NCI-H2196 (cell line): ENCODE data around the gene SLC26A8.

Experiments
- DNase-seq: peaks from one replicate; lab custom pipeline; 2025; ENCODE audit not compliant: unreplicated experiment; lab: John Stamatoyannopoulos, UW

The SLC26A8 gene

GRCh38 chr6:36023996-36024795 is at the start of gene SLC26A8:
SLC26A8 (minus strand) TSS chr6:36024641; CDS start chr6:36019707, 4,934 bp downstream.
- no peak for DNase-seq

- no peak for DNase-seq
These were observed 49.1 kb upstream of the SLC26A8 start for GRCh38 chr6:36073587-36073986.

GRCh38 chr6:36072681-36073080 is 48.2 kb upstream of the SLC26A8 start:
- no peak for DNase-seq

- DNase-seq: no peak
These were observed 47.3 kb upstream of the SLC26A8 start for GRCh38 chr6:36071714-36072113.

GRCh38 chr6:36071281-36071680 is 46.8 kb upstream of the SLC26A8 start:
- DNase-seq: no peak

DNA sequence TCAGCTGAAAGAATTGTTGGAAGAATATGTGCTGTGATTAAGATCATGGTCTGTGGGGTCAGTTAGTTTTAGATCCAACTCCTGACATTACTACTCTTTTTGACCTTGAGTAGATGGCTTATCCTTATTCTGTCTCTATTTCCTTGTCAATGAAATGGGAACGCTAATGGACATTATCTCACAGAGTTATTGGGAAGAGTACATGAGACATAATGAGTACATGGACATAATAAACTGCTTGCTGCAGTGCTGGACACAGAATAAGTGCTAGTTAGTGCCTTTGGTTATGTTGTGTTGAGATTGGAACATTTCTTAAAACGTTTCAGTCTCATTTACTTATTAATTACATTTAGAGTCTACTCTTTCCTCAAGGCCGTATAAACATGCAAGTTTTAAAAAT is 45.8 kb upstream of the SLC26A8 start:
- DNase-seq: no peak

DNA sequence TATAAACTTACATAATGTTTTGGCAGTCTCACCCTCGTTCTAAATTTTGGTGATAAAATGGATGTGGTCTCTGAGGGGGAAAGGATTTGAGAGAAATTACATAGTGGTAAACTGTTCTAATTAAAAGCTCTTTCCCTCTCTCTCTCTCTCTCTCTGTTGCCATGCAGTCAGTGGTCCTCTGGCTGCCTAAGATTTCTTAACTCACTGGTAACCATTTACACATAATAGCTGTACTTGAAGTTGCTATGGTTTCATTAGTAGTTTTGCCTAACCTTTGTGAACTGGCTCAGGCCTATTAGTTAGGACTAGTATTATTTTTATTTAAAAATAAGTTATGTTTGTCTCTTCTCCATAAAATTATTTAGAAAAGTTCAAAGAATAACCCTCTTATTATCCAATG is 45.1 kb upstream of the SLC26A8 start:
- peak; percentile 6 for DNase-seq

DNA sequence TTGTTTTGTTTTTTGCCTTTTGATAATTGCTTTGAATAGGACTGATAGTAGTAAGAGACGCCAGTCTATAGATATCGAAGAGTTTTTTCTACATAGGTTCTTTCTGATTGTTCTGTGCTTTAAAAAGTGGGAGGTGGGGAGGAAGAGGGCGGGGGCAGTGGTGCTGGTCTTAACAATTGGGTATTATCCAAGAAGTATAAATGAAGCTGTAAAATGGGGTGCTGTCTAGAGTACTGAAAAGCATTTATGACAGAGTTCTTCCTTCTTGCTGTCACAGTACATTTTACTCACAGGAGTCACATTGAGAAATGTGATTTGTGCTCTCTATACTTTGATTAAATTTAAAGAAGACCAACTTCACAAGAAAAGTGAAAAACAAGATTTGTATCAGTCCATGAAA is 44.1 kb upstream of the SLC26A8 start:
- DNase-seq: no peak

DNA sequence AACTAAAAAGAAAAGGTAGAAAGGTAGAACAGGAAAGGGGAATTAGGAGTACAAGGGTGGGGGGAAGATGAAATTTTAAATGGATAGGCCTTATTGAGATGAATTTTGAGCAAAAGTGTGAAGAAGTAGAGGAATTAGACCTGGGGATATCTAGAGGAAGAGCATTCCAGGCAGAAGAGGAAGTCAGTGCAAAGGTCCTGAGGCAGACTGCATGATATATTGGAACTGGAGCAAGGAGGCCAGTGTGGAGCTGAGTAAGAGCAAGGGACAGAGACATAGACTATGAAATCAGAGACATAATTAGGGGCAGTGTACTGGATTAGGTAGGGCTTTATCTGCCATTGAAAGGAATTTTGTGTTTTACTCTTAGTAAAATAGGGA is 43.6 kb upstream of the SLC26A8 start:
- DNase-seq: no peak

DNA sequence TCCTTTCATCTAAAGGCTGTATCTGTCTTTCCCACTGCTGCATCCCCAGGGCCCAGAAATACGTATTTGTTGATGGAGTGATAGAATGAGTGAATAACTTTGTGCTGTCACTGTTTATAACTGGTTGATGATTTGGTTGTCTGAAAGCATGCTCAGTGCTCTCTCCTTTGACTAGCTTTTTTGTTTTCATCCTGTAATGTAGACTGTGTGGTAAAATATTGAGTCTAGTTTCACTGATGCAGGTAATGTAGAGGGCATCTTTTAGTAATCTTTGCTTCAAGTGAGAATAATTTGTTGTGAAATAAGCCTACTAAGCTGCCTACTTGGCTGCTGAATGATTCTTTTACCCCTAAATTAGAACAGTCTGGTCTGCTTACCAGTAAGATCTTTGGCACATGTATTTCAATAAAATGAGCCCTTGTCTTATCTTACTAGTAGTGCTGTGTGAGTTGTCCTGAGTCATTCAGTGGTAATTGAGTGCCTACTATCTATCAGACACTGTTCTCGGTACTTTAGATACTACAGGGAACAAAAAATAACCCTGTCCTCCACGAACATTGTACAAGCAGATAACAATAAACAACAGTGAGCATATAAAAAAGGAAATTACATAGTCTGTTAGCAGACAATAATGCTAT is 43.1 kb upstream of the SLC26A8 start:
- no peak for DNase-seq

GRCh38 chr6:36066817-36067216 is 42.4 kb upstream of the SLC26A8 start:
- no peak for DNase-seq

DNA sequence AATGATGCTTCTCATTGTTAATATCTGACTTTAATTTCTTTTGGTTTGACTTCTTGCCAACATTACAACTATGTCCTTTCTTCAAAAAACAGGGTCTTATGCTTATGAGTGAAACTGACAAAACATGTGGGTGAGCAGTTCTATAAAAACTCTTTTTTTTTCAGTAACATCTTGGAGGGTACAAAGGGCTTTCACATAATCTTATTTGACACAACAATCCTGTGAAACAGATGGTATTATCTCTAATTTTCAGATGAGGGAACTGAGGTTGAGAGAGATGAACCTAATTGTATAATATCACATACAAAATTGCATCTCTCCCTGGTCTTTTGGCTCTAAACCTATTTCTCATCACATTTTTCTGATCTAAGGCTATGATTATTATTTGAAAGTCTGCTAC is 41.5 kb upstream of the SLC26A8 start:
- no peak for DNase-seq

DNA sequence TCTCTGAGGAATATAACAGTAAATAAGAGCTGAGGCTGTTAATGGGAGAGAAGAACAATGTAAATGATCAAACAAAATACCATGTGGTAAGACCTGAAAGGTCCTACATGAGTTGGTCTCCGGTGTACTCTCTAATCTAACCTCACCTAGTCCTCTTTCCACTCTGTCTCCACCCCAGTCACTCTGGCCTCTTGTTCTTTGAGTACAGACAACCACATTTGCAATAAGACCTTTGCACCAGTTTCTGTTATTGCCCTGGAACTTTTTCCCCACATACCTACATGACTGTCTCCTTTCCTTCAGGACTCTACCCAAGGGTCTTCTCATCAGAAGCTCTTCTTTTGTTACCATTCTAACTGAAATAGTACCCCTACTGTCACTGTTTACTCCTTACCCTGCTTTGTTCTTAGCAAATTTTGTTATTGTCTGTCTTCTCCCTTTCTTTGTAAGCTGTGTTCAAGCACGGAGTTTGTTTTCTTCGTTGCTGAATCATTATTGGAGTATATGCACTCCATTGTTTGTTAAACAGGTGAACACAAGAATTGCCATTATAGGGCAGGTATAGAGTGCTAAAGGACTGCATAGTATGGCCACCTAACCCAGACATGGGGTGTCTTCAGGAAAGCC is 40.4 kb upstream of the SLC26A8 start:
- DNase-seq: no peak

DNA sequence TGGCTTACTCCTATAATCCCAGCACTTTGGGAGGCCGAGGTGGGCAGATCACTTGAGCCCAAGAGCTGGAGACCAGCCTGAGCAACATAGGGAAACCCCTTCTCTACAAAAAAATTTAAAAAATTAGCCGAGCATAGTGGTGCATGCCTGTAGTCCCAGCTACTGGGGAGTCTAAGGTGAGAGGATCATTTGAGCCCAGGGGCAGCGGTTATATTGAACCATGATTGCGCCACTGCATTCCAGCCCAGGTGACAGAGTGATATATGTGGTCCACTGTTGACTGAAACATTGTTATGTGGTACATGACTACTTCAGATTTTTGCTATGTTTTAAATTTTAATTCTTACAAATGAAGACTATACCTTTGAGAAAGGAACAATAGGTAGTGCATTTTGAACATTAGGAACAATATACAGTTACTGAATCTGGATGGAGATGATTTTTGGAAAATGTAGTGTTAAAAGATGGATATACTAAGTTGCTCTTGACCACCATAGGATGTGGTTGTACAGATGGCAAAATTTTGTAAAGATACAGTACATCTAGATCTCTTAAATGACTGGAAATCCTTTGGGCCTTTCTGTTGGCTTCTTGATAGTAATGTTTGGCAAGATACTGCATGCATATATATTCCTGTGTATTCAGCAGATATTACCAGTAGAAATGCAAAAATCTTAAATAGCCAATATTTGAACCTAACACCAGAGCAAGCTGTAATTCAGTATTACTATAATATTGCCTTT is 39.0 kb upstream of the SLC26A8 start:
- no peak for DNase-seq

DNA sequence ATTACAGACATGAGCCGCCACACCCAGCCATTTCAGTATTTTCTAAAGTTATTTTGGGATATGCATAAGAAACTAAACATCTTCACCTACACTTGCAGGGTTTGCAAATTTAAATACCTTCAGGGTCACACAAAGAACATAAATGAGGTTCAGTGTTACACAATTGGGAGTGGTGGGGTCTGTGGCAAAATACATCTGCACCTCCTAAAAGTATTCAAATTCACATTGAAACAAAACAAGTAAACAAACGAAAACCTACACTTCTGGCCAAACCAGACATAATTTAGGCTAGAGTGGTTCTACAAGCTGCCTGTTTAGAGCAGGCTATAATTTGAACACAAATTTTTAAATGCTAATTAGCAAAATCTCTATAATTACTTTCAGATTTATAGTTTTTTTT is 37.8 kb upstream of the SLC26A8 start:
- no peak for DNase-seq

GRCh38 chr6:36061236-36061635 is 36.8 kb upstream of the SLC26A8 start:
- no peak for DNase-seq

GRCh38 chr6:36056178-36056577 is 31.7 kb upstream of the SLC26A8 start:
- no peak for DNase-seq

DNA sequence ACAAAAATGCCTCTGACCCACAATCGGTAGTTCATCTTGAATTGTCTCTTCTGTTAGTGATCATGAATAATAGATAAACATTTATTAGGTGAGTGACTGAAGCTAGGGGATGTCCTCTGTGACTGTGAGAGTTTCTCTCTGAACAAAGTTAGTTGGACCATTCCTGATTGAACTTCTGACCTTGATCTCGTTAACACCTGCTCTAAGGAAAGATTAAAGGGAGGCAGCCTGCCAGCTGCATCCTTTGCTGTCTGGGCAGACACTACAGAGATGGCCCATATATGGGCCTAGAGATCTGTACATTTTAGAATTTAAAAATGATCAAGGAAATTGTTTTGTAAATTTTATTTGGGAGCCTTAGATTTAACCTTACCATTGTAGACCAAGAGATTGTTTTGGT is 30.5 kb upstream of the SLC26A8 start:
- no peak for DNase-seq

GRCh38 chr6:36054415-36054814 is 30.0 kb upstream of the SLC26A8 start:
- no peak for DNase-seq

DNA sequence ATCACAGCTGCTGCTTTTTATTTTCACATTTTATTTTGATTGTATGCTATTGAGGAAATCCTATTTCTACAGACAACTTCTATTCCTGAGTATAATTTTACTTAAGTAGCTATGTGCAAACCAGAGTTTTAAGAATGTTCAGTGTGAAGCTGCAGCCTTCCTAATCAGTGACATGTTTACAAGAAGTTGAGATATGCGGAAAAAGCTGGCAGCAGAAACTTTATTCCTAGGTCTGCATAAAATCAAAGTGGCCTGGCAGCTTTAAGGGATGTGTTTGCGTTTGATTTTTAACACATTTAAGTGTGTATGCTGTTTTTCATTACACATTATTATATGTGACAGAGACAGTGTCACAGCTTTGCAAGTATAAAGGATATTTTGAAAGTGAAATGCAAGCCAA is 29.4 kb upstream of the SLC26A8 start:
- no peak for DNase-seq

- DNase-seq: no peak
These were observed 27.7 kb upstream of the SLC26A8 start for GRCh38 chr6:36052097-36052496.
